GM18858 (cell line): ENCODE data around the gene CD247.

Experiments used
- ATAC-seq: cut with Tn5 transposase; IDR thresholded peaks from one replicate; pipeline ENCODE4 v1.9.1; 2021; ENCODE audit not compliant: unreplicated experiment

The CD247 gene

DNA sequence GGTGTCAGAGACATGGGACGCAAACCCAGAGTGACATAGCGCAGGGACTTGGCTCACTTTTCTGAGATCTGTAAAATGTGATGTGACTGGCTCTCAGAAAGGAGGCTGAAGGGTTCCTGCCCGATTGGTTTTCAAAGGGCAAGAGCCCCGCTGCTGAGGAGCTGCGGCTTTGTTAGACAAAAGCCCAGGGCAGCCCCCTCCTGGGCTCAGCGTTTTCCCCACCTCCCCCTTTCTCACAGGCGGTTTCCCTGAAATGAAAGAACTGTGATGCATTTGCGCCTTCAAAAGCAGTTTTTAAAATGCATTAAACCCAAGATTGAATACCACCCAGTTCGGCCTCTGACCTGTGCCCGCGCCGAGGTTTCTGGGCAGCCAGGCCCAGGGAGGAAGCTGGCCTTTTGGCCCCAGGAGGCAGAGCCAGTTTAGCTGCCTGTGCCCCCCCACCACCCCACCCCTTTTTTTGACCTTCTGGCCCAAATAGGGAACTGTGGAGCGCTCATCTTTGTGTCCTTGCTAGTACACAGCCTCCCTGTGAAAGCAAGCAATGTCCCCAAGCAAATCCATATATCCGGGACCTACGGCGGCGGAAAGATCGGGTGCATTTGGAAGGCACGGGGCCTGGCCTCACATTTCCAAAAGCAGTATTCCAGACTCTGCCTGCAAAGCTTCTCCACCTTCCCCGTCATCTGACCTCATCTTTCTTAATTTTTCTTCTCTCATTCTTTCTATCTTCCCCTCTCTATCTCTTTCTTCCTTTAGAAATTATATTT is 28.6 kb downstream of the CD247 start:
- ATAC-seq: no peak

DNA sequence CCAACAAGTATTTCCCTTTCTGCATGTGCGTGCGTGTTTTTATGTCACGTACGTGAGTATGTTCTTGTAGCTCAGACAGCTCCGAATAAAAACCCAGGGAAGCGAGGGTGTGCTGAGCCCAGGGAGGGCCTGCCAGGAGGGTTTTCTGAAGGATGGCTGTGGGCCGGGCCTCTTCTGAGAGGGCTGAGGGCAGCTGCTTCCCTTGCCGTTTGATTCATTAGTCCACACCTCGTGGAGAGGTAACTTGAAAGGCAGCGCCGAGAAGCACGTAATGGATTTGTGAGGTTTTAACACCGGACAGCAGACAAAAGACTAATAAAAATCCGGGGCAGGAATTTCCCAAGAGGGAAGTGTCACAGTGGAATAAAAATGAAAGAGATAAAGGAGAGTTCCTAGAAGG is 29.5 kb downstream of the CD247 start:
- no peak for ATAC-seq

DNA sequence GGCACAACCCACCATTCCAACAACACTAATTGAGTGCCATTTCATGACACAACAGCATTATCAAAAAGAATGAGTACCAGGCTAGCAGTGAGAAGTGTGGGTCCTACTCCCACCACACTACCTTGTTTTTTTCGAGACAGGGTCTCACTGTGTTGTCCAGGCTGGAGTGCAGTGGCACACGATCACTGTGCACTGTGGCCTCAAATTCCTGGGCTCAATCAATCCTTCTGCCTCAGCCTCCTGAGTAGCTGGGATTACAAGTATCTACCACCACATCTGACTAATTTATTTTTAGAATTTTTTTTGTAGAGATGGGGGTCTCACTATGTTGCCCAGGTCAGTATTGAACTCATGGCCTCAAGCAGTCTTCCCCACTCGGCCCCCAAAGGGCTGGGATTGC is 30.7 kb downstream of the CD247 start:
- ATAC-seq: no peak

- ATAC-seq: no peak
Observed at GRCh38 chr1:167486090-167486824, 32.1 kb downstream of the CD247 start.

DNA sequence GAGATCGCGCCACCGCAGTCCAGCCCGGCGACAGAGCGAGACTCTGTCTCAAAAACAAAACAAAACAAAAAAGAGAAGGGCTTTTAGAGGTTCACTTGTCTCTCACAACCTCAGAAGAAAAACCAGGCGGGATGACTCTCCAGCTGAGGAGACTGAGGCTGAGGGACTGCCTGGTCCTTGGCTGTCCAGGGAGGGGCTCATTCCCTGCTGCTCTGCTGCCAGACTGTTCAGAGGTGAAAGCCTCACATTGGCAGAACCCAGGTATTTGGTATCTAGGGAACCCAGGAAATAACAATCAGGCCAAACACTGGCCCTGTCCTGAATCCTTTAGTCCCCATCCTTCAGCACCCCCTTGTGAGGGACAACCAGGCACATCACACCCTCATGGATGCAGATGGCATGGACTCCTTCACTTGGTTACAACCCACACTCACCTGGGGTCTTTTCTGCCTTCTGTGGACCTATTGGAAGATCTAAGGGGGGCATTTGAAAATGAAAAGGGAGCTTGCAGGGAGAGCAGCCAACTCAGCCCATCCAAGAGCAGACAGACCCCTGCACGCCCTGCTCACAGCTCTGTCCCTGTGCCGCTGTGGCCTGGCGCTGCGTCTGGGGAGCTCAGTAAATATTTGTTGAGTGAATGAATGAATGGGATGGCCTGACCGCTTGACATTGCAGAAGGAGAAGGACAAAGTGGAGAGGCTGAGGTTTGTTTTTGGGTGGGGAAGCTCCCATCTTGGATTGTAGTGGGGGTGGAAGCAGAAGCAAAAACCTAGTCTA is 33.4 kb downstream of the CD247 start:
- no peak for ATAC-seq

- no peak for ATAC-seq
Observed at GRCh38 chr1:167483790-167484189, 34.5 kb downstream of the CD247 start.

GRCh38 chr1:167482184-167482583 is 36.1 kb downstream of the CD247 start:
- ATAC-seq: no peak

DNA sequence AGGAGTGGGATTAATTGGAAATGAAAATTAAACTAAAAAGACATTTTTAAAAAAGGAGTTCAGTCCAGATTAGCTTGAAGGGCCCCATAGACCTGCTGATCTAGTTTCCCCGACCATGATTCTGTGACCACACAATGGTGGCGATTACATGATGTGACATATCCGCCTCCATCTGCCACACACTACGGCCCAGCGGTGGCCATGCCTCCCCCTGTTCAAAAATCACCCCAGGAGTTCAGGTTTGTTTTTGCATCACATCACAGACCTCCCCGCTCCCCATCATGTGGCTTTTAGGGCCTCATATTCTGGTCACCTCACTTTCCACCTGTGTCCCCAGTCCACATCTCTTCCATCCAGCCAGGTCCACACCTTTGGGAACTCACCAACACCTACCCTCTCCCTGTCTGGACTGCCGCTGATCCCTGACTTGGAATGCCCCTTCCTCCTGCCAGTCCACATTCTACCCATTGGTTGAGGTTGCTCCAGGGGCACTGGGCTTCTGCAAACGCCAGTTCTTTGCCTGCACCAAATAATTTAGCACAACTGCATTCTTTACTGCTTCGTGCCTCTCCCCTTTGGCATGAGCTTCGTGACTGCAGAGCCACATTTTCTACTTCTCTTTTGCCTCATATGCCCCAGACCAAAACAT is 38.9 kb downstream of the CD247 start:
- ATAC-seq: no peak

GRCh38 chr1:167477986-167478385 is 40.3 kb downstream of the CD247 start:
- ATAC-seq: no peak

GRCh38 chr1:167476061-167476460 is 42.3 kb downstream of the CD247 start:
- no peak for ATAC-seq

DNA sequence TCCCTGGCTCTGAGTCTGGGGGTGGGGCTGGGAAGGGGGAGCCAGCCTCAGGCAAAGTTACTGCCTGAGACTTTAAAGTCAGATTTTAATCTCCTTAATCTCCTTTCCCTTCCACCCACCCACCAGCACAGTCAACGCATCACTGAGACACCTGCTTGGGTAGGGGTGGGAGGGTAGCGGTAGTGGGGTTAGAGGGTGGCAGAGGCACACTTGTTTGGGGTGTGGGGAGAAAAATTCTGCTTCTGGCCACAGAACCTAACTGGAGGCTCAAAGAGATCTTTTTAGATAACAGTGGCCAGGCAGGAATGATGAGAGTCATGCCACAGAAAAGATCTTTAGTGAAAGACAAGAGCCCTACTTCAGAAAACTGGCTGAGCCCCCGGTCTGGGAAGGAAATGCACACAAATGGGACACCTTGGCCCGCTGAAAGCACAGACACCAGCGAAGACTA is 44.1 kb downstream of the CD247 start:
- ATAC-seq: no peak

- no peak for ATAC-seq
Observed at GRCh38 chr1:167473761-167474160, 44.6 kb downstream of the CD247 start.

DNA sequence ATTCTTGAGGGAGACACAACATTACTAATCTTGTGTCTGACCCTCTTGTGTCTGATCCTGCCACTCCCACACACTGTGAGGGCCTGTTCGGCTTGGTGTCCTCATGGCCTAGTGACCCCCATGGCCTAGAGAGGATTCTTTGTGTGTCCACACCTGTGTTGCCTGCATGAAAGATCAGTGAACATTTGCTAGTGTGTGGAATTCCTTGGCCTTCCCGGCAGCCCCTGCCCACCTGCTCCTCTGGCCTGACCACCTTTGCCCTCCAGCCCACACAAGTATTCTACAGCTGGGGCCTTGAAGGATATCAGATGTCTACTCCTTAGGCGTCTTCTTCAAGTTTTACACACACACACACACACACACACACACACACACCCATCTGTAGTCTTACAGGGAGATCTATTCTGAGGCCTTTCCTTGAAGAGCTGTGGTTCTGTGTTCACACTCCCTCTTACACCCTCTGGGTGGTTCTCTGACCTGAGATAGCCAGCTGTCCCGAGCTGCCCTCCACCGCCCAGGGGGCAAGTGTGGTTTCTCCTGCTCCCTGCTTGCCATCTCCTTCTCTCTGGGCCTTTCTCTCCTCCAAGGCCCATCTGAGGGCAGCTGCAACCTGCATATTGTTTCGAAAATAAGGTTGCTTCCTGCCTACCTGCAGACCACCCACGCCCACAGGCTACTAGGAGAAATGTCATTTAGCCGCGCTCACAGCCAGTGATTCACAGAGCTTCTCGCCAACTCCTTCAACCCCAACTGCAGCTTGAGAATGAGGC is 45.4 kb downstream of the CD247 start:
- ATAC-seq: no peak

DNA sequence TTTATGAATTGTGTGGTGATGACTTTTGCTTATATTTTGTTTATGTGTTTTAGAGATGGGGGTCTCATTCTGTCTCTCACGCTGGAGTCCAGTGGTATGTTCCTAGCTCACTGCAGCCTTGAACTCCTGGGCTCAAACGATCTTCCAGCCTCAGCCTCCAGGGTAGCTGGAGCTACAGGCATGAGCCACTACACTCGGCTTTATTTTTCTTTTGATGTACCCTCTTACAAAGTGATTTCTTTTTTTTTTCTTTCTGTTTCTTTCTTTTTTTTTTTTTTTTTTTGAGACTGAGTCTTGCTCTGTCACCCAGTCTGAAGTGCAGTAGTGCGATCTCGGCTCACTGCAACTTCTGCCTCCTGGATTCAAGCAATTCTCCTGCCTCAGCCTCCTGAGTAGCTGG is 46.8 kb downstream of the CD247 start:
- no peak for ATAC-seq

DNA sequence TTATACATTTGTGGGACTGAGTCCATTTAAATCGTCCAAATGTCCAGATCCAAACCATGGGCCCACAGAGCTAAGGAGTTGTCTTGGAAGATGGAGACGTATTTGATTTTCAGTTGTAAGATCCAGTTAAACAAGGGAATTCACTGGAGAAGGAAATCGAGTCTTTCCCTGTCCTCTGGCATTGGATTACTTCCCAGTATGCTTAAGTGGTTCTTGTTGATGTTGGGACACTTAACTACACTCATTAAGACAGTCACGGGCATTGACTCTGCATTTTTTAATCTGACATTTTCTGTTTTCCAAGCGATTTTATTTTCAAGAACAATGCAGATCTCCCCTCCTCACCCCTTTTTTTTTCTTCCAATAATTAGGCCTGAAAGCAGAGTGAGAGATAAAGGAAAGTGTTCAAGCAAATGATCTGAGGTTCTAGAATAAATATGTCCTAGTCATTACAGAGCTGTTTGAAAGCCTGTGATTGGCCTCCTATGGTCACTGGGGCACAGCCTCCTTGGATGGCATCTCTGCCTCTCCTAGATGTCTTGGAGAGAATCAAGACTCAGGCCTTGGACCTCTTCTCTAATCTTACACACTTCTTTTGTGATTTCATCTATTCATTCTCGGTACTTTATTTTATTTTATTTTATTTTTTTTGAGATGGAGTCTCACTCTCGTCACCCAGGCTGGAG is 48.9 kb downstream of the CD247 start:
- ATAC-seq: no peak

GRCh38 chr1:167467752-167468151 is 50.6 kb downstream of the CD247 start:
- ATAC-seq: no peak

DNA sequence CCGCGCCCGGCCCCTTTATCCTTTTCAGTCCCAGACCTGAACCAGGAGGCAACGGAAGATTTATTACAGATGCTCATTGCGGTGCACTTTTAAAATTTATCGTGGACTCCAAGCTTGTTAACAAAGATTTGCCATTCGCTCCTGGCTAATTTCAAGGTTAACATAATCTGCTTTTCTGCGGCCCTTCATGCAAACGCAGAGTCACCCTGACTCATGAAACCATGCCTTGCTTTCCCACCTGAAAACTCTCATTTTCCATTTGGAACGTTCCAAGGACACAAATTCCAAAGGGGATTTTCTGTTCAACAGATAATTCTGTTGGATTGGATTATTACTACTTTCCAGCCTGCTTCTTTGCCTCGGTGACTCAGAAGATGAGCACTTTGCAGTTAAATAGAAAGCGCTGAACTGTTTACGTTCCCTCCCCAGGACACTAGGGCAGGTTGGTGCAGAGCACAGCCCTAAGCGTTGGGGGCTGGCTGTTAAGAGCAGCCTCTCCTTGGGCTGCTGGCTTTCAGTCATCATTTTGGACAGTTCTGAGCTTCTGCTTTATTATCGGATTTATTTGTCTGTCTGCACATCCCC is 51.1 kb downstream of the CD247 start:
- ATAC-seq: no peak

DNA sequence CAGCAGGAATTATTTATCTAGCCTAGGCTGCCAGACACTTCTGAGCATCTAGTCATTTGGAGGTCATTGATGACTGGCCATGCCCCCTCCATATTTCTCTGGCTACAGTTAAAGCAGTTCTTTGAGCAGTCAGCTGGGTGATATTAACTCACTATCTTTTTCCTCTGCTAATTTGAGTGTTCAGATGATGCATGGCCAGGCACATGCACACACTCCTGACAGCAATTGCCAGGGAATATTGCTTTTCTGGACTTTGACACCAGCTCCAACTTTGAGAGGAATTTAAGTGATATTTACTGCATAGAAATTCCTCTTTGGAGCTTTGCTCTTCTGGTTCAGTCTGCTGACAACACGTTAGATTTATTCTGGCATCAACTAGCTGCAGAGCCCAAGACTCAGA is 52.6 kb downstream of the CD247 start:
- no peak for ATAC-seq

- ATAC-seq: no peak
Observed at GRCh38 chr1:167465018-167465417, 53.3 kb downstream of the CD247 start.
